TTC549 (cell line): Measurements from ENCODE around the gene TSPAN10.
A peak's percentile ranks its signal among the peaks of the same experiment; 100 is the strongest.

Experiments used
- FAIRE-seq: peaks from 2 replicates; lab custom pipeline; 2012; peaks lifted over from hg19 to GRCh38; lab: Jason Lieb, UNC

TSPAN10 gene

GRCh38 chr17:81664051-81664470 lies 27.1 kb downstream of the TSPAN10 start:
- no peak for FAIRE-seq

- no peak for FAIRE-seq
Observed at GRCh38 chr17:81665205-81666091, 28.5 kb downstream of the TSPAN10 start.

- no peak for FAIRE-seq
Observed at GRCh38 chr17:81666092-81666341, 29.0 kb downstream of the TSPAN10 start.

- FAIRE-seq: no peak
Observed at GRCh38 chr17:81666342-81667191, 29.6 kb downstream of the TSPAN10 start, which contains the start of the genes CCDC137 and OXLD1. TSS of gene CCDC137 (plus strand) at chr17:81666737. CDS start at chr17:81666767, 30 bp downstream. TSS of gene OXLD1 (minus strand) at chr17:81666605. CDS start at chr17:81666577, 28 bp downstream.

GRCh38 chr17:81667754-81668153 lies 30.8 kb downstream of the TSPAN10 start:
- no peak for FAIRE-seq

- no peak for FAIRE-seq
Observed at GRCh38 chr17:81672504-81672903, 35.5 kb downstream of the TSPAN10 start.

GRCh38 chr17:81672954-81673353 lies 36.0 kb downstream of the TSPAN10 start:
- no peak for FAIRE-seq

- FAIRE-seq: no peak
Observed at GRCh38 chr17:81673561-81674258, 36.7 kb downstream of the TSPAN10 start.

GRCh38 chr17:81675515-81676221 lies 38.7 kb downstream of the TSPAN10 start:
- FAIRE-seq: peak; percentile 86

- FAIRE-seq: no peak
Observed at GRCh38 chr17:81676906-81677305, 39.9 kb downstream of the TSPAN10 start.

- FAIRE-seq: no peak
Observed at GRCh38 chr17:81680150-81680549, 43.2 kb downstream of the TSPAN10 start.

GRCh38 chr17:81681672-81682071 lies 44.7 kb downstream of the TSPAN10 start:
- FAIRE-seq: no peak

- FAIRE-seq: no peak
Observed at GRCh38 chr17:81682565-81683207, 45.7 kb downstream of the TSPAN10 start.

- no peak for FAIRE-seq
Observed at GRCh38 chr17:81683208-81683583, 46.2 kb downstream of the TSPAN10 start.

GRCh38 chr17:81683584-81684441 lies 46.8 kb downstream of the TSPAN10 start, which contains the start of the genes ARL16 and HGS:
TSS of gene ARL16 (minus strand) at chr17:81683797. CDS start at chr17:81683753, 44 bp downstream.
TSS of gene HGS (plus strand) at chr17:81684011. CDS start at chr17:81684067, 56 bp downstream.
- FAIRE-seq: peak; percentile 91

GRCh38 chr17:81684442-81684911 lies 47.5 kb downstream of the TSPAN10 start:
- FAIRE-seq: no peak

- FAIRE-seq: no peak
Observed at GRCh38 chr17:81685108-81685507, 48.1 kb downstream of the TSPAN10 start.

GRCh38 chr17:81686614-81687013 lies 49.6 kb downstream of the TSPAN10 start:
- no peak for FAIRE-seq

GRCh38 chr17:81687770-81688541 lies 51.0 kb downstream of the TSPAN10 start:
- no peak for FAIRE-seq
